Stomach (tissue), 9 donors: ENCODE results near the gene INIP. TPM values are rescaled to one million over a fixed set of nuclear protein-coding genes. Genes with fewer than 3 reads are reported as not detected.

Experiments used
- DNase-seq, 2 donors: peaks; one replicate each; pipeline versions ENCODE4 v3.0.0 to v3.0.0-alpha.2; 2013 to 2019
- H3K27ac ChIP-seq, 5 donors: fragments of 200-600 bp in 4 of 5; sonication (generic) in 4 of 5; one replicate each; pipeline ENCODE4 v1.5.1; 2013 to 2019; ENCODE audit warnings: mild to moderate bottlenecking in 1 of 5, moderate library complexity in 1 of 5
- H3K27me3 ChIP-seq, 3 donors: fragments of 200-600 bp; sonication (generic); one replicate each; pipeline ENCODE4 v1.5.1; 2017 to 2019; ENCODE audit warnings: mixed run types in 1 of 3
- H3K36me3 ChIP-seq, 4 donors: fragments of 200-600 bp; sonication (generic); 1 replicate in 3 of 4; 2 replicates in 1 of 4; pipeline ENCODE4 v1.5.1; 2016 to 2019
- H3K4me1 ChIP-seq, 4 donors: fragments of 200-600 bp; sonication (generic); one replicate each; pipeline ENCODE4 v1.5.1; 2016 to 2019
- H3K4me3 ChIP-seq, 4 donors: fragments of 200-600 bp; sonication (generic) in 3 of 4; one replicate each; pipeline ENCODE4 v1.5.1; 2016 to 2019; ENCODE audit warnings: mild to moderate bottlenecking in 1 of 4
- H3K9me3 ChIP-seq, 4 donors: fragments of 200-600 bp; sonication (generic); one replicate each; pipeline ENCODE4 v1.5.1; 2016 to 2019
- CTCF ChIP-seq, 7 experiments: fragments of 450-650 bp in 4 of 7; fragments of 200-600 bp in 3 of 7; sonication (generic) in 3 of 7; IDR thresholded peaks; one replicate each; pipeline ENCODE4 v1.5.1; 2016 to 2019; ENCODE audit warnings: antibody characterized with exemption in 7 of 7, control low read depth in 2 of 7, mild to moderate bottlenecking in 1 of 7
- EP300 ChIP-seq: sonication (generic); formaldehyde crosslinking; IDR thresholded peaks from one replicate; pipeline ENCODE4 v1.6.1; 2017; ENCODE audit warnings: antibody characterized with exemption
- POLR2A ChIP-seq, 4 donors: fragments of 450-650 bp; IDR thresholded peaks; one replicate each; pipeline ENCODE4 v1.6.1; 2016; ENCODE audit warnings: antibody characterized with exemption in 4 of 4, control low read depth in 2 of 4, mild to moderate bottlenecking in 1 of 4, moderate library complexity in 1 of 4
- POLR2AphosphoS5 ChIP-seq, 3 donors: sonication (generic); formaldehyde crosslinking; IDR thresholded peaks; one replicate each; pipeline ENCODE4 v1.6.1; 2016; ENCODE audit warnings: antibody characterized with exemption in 3 of 3
- WGBS, 5 donors: extraction: QIAGEN DNeasy Blood & Tissue Kit in 3 of 5; methylation state at CpG; one replicate each; pipeline versions ENCODE4 v1.1.5 to v1.1.7; 2013 to 2018; 5-methylcytosine and 5-hydroxymethylcytosine counted together
- intact Hi-C: fragments of 100-400 bp; cut with DNase I; formaldehyde crosslinking; loops from one replicate; pipeline ENCODE4 v1.15.1; 2023; ENCODE audit warnings: low total_unique reads
- polyA plus RNA-seq, 3 donors: library from polyadenylated mRNA; stranded (reverse); fragments of 200-250 nt; gene quantifications; one replicate each; pipeline ENCODE4 v1.2.3, GENCODE V29; 2013
- total RNA-seq, 5 donors: library from RNA; depleted of rRNA; stranded (reverse); fragments of >200 nt; gene quantifications; one replicate each; pipeline versions ENCODE4 v1.1.0 to v1.2.3, GENCODE V29; 2014 to 2016
- donor health status: healthy with polysubstance abuse.
- donor health status: Bipolar disorder and iron deficiency.
- donor health status: healthy.

INIP gene
- total and polyA plus RNA-seq, 8 donors = 4.6 to 20.2 (median 12.5) TPM; not detected in 1

DNA sequence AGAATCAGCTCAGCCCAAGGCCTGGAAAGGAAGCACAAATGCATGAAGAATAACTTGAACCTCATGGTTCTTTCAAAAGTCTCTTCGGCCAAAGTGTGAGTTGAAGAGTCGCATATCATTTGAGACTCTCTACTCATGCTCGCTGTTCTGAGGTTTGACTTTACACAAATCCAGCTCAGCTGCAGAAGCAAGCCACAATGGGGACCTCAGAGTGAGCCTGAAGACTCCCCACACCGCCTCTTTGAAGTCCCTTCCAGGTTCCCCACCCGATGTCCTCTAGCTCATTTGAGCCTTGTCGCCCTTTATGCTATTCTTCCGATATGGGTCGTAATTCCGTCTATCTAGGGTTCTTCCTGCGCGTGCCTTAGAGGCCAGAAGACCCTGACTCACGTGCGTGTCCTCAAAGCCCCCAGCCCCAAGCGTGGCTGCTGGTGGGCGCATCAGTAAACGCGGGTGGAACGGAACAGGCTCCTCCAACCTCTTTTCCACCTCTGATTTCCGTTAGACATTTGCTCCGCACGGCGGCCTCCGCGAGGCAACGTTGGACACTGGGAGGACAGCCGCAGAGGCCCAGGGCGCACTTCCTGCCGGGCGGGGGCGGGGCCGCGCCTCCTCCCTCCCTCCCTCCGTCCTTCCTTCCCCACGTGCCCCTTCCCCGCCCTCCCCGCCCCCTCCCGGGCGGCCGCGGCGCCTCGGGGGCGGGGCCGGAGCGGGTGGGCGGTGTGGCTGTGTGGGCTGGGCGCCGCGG is 32.3 kb upstream of the INIP start, which contains the start of gene SNX30:
Gene SNX30, plus strand, starts transcription at position 745 of the 748 bp plus-strand sequence. CDS start 242 bp downstream, outside the sequence.
- Histone ChIP-seq H3K27me3 (no peaks in the 10 kb centered on the region), H3K36me3 (no peaks in the 10 kb centered on the region), H3K9me3 (no peaks in the 10 kb centered on the region), H3K27ac (peak within 1 kb of the TSS; percentile 77 to 92 (median 85)), H3K4me1 (peaks cover 27 to 53% (median 51%) of the 10 kb centered on the region in 4 donors), H3K4me3 (peak within 1 kb of the TSS; percentile 98 to 99 (median 98))
- peak; percentile 92 to 97 for DNase-seq
- peak; percentile 49 to 95 (median 95) for TF ChIP-seq POLR2AphosphoS5 (IDR thresholded peaks at IDR 0.05)
- peak in 1 of 7 experiments; percentile 23 for TF ChIP-seq CTCF (IDR thresholded peaks at IDR 0.05)
- no peak for TF ChIP-seq EP300
- TF ChIP-seq POLR2A (IDR thresholded peaks at IDR 0.05) = peak in 2 of 4 donors; percentile 28 to 51
- WGBS, 5 donors = 6 to 15% (median 8%) methylated on average over 21 to 49 of the region's 49 CpGs
- intact Hi-C loops = no loop called here

DNA sequence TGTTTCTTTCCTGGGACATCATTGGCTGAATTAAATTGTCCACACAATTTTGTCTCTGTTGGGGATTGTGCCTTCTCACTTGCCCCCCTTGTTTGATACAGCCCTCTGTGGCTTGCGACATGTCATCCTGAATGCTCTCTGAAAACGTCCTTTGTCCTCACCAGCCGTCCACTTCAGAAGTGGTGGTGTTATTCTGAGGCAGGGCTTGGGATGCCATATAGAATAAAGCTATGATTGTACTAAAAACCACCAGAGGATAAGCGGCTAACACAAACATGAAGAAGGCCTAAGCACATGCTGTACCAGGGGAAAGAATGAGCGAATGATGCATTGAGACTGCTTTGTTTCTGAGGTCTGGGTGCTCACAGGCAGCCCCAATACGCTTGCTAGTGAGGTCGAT is 29.2 kb upstream of the INIP start:
- intact Hi-C loops = no loop called here
- WGBS, 5 donors = 80 to 85% (median 83%) methylated on average over 7 of the region's 7 CpGs
- TF ChIP-seq POLR2AphosphoS5 (IDR thresholded peaks at IDR 0.05) (no peak), EP300 (no peak), CTCF (IDR thresholded peaks at IDR 0.05) (no peak), POLR2A (IDR thresholded peaks at IDR 0.05) (no peak)

DNA sequence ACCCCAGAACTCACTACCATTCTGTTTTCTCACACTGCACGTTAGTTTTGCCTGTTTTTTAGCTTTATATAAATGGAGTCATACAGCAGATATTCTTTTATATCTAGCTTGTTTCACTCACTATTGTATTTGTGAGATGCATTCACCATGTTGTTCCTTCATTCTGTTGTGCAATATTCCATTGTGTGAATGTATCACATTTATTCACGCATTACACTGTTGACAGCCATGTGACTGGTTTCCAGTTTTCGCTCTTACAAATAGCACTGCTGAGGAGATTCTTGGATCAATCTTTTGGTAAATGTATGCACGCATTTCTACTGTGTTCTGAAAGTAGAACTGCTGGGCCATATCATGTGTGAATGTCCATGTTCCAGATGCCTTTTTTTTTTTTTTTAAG is 26.3 kb upstream of the INIP start:
- no peaks in the 10 kb centered on the region for H3K9me3 ChIP-seq
- H3K36me3 ChIP-seq = no peaks in the 10 kb centered on the region
- no peaks in the 10 kb centered on the region for H3K27me3 ChIP-seq
- no peak overlapping the region for H3K27ac ChIP-seq
- no peak for DNase-seq
- 70 to 85% (median 80%) methylated on average over 4 of the region's 4 CpGs for WGBS, 5 donors
- intact Hi-C loops = no loop called here
- H3K4me1 ChIP-seq = peaks cover 0 to 3% (median under 1%) of the 10 kb centered on the region in 4 donors
- H3K4me3 ChIP-seq = no peak overlapping the region
- TF ChIP-seq POLR2AphosphoS5 (IDR thresholded peaks at IDR 0.05) (no peak), EP300 (no peak), POLR2A (IDR thresholded peaks at IDR 0.05) (no peak), CTCF (IDR thresholded peaks at IDR 0.05) (no peak)

More for the DNA sequence above, 29.2 kb upstream of the INIP start:
- Histone ChIP-seq H3K9me3 (no peaks in the 10 kb centered on the region), H3K4me3 (no peak overlapping the region), H3K4me1 (peaks cover 8 to 25% (median 21%) of the 10 kb centered on the region in 4 donors), H3K27ac (peak overlapping the region in 2 of 5 donors; percentile 15 to 42), H3K27me3 (no peaks in the 10 kb centered on the region), H3K36me3 (no peaks in the 10 kb centered on the region)
- peak in 1 of 2 donors; percentile 19 for DNase-seq

- no peak overlapping the region for H3K4me3 ChIP-seq
- no peaks in the 10 kb centered on the region for H3K27me3 ChIP-seq
- intact Hi-C loops = no loop called here
- no peak overlapping the region for H3K27ac ChIP-seq
- no peaks in the 10 kb centered on the region for H3K4me1 ChIP-seq
- no peaks in the 10 kb centered on the region for H3K36me3 ChIP-seq
- no peaks in the 10 kb centered on the region for H3K9me3 ChIP-seq
- WGBS, 5 donors = 81 to 93% (median 89%) methylated on average over 3 of the region's 3 CpGs
- DNase-seq = no peak
- no peak for TF ChIP-seq CTCF (IDR thresholded peaks at IDR 0.05)
Observed at GRCh38 chr9:112743216-112743836, 25.4 kb upstream of the INIP start.
